ENCODE data around the gene GARS1. TPM values are rescaled to one million over a fixed set of nuclear protein-coding genes. Genes with fewer than 3 reads are reported as not detected.

The GARS1 gene
- total RNA-seq, 2 experiments from 2014 or later: 338 to 354 TPM

DNA sequence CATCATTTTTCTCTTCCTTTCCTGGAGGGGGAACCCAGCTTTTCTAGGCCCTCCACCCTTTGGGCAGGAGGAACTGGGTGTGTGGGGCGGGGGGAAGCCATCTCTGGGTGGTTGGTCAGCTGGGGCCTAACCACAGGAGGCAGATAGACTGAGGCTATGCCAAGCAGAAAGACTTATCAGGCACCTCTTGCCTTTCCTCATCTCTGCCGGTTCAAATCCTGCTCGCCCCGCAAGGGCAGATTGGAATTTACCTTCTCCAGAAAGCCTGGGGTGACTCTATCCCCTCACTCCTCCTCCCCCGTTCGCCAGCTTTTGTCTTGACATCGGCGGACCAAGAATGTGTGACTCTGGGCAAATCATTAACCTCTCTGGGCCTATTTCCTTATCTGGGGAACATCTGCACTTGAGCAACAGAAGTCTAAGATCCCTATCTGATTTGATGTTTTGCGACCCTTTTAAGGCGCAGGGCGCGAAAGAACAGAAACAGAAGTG lies 584 bp upstream of the GARS1 start:
- H3K9me3 Mint-ChIP-seq: no peaks in the 10 kb centered on the region
- POLR2A ChIA-PET: interaction anchor here (0.8 to 1.7 kb wide), 14 partner anchors 9 to 458 kb away, joined by 3 to 12 read pairs (median 4); partner anchors contain the start of gene NOD1
- ATAC-seq: peak; percentile 31
- peak overlapping the region; percentile 97 for H3K27ac Mint-ChIP-seq
- CTCF ChIA-PET: interaction anchor here (1.3 kb wide), 1 partner anchor 30 kb away, joined by 3 read pairs; no protein-coding TSS in a partner anchor
- peak overlapping the region; percentile 98 for H3K4me3 Mint-ChIP-seq
- intact Hi-C loops (cut with micrococcal nuclease): no loop called here
- H3K27me3 Mint-ChIP-seq: no peaks in the 10 kb centered on the region
- peak; percentile 66 for DNase-seq
- TF ChIP-seq, protein P1, sequence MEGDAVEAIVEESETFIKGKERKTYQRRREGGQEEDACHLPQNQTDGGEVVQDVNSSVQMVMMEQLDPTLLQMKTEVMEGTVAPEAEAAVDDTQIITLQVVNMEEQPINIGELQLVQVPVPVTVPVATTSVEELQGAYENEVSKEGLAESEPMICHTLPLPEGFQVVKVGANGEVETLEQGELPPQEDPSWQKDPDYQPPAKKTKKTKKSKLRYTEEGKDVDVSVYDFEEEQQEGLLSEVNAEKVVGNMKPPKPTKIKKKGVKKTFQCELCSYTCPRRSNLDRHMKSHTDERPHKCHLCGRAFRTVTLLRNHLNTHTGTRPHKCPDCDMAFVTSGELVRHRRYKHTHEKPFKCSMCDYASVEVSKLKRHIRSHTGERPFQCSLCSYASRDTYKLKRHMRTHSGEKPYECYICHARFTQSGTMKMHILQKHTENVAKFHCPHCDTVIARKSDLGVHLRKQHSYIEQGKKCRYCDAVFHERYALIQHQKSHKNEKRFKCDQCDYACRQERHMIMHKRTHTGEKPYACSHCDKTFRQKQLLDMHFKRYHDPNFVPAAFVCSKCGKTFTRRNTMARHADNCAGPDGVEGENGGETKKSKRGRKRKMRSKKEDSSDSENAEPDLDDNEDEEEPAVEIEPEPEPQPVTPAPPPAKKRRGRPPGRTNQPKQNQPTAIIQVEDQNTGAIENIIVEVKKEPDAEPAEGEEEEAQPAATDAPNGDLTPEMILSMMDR (IDR thresholded peaks at IDR 0.05): no peak
- H3K36me3 Mint-ChIP-seq (ENCODE audit: low read depth): peaks cover 45% of the 10 kb centered on the region
- peaks cover 47% of the 10 kb centered on the region for H3K4me1 Mint-ChIP-seq (ENCODE audit: low read depth)

DNA sequence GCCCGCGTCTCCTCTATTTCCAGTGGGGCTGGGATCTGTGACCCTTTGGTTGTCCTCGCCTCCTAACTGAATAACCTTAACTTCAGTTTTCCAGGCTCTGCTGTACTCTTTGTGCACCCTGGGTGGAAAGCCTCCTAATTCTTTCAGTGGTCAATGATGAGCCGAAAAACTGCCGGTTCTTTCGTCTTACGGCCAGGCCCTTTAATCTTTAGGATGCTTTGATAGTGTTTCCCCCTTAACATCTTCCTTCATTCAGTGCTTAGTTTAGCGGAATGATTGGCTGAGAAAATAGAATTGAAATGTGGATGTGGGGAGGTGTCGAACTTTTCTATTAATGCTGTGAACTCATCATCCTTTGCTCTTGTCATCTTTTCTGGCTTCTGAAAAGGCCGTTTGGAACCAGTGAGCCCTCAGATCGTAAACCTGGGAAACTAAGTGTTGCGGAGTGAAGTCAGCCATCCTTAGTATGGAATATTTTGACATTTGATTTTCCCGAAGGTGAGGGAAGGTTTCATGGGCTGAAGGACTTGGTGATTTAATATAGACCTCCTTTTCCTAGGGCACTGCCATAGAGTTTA lies 847 bp downstream of the GARS1 start:
- peak overlapping the region; percentile 97 for H3K27ac Mint-ChIP-seq
- peaks cover 50% of the 10 kb centered on the region for H3K4me1 Mint-ChIP-seq (ENCODE audit: low read depth)
- TF ChIP-seq, protein P1 (IDR thresholded peaks at IDR 0.05): no peak
- no peaks in the 10 kb centered on the region for H3K27me3 Mint-ChIP-seq
- H3K4me3 Mint-ChIP-seq: peak overlapping the region; percentile 98
- H3K9me3 Mint-ChIP-seq: no peaks in the 10 kb centered on the region
- intact Hi-C loops (cut with micrococcal nuclease): no loop called here
- ChIA-PET CTCF (no interaction called here), POLR2A (interaction anchor here (1.0 to 1.2 kb wide), 3 partner anchors 10 to 101 kb away, joined by 4 to 6 read pairs (median 5); no protein-coding TSS in a partner anchor)
- no peak for ATAC-seq
- H3K36me3 Mint-ChIP-seq (ENCODE audit: low read depth): peaks cover 56% of the 10 kb centered on the region
- no peak for DNase-seq

GRCh38 chr7:30596014-30596641 lies 1.4 kb downstream of the GARS1 start:
- Mint-ChIP-seq H3K9me3 (no peaks in the 10 kb centered on the region), H3K4me1 (ENCODE audit: low read depth) (peaks cover 54% of the 10 kb centered on the region), H3K27ac (peak overlapping the region; percentile 97), H3K36me3 (ENCODE audit: low read depth) (peaks cover 61% of the 10 kb centered on the region), H3K27me3 (no peaks in the 10 kb centered on the region), H3K4me3 (peak overlapping the region; percentile 98)
- peak; percentile 27 for DNase-seq
- ATAC-seq: no peak
- intact Hi-C loops (cut with micrococcal nuclease): no loop called here
- ChIA-PET CTCF (no interaction called here), POLR2A (interaction anchor here (1.0 to 1.2 kb wide), 3 partner anchors 10 to 101 kb away, joined by 4 to 6 read pairs (median 5); no protein-coding TSS in a partner anchor)
- TF ChIP-seq, protein P1 (IDR thresholded peaks at IDR 0.05): no peak

- H3K36me3 Mint-ChIP-seq (ENCODE audit: low read depth): peaks cover 65% of the 10 kb centered on the region
- peak overlapping the region; percentile 98 for H3K4me3 Mint-ChIP-seq
- H3K4me1 Mint-ChIP-seq (ENCODE audit: low read depth): peaks cover 55% of the 10 kb centered on the region
- intact Hi-C loops (cut with micrococcal nuclease): no loop called here
- ATAC-seq (no peak), DNase-seq (no peak)
- H3K27ac Mint-ChIP-seq: peak overlapping the region; percentile 97
- ChIA-PET POLR2A (interaction anchor here (1.2 kb wide), 1 partner anchor 9 kb away, joined by 4 read pairs; no protein-coding TSS in a partner anchor), CTCF (no interaction called here)
- H3K9me3 Mint-ChIP-seq: no peaks in the 10 kb centered on the region
- TF ChIP-seq, protein P1 (IDR thresholded peaks at IDR 0.05): no peak
- H3K27me3 Mint-ChIP-seq: no peaks in the 10 kb centered on the region
Observed at GRCh38 chr7:30596721-30597120, 2.0 kb downstream of the GARS1 start.
